ENCODE data around the gene NPIPB5. TPM values are rescaled to one million over a fixed set of nuclear protein-coding genes. Genes with fewer than 3 reads are reported as not detected.
"Not testable (repeated sequence)": the region's sequence is repeated elsewhere in the genome, so short reads cannot be mapped to it uniquely, and the experiment has no call there.

Gene NPIPB5
- total RNA-seq, 1 experiment from 2014 or later: 208 TPM

- H3K36me3 Mint-ChIP-seq (ENCODE audit: insufficient read depth, unreplicated experiment); H3K4me1 Mint-ChIP-seq (ENCODE audit: low read depth, unreplicated experiment); H3K36me3 ChIP-seq (ENCODE audit: control insufficient read depth, insufficient read depth, low read length); CTCF ChIA-PET; H3K9me3 Mint-ChIP-seq (ENCODE audit: unreplicated experiment); H3K4me1 ChIP-seq; H3K27me3 ChIP-seq (replicated peaks; ENCODE audit: control insufficient read depth, insufficient read depth, low read length); POLR2A ChIA-PET; H3K4me3 Mint-ChIP-seq (ENCODE audit: unreplicated experiment); DNase-seq; H3K4me3 ChIP-seq (ENCODE audit: low read depth, low read length); BruUV-seq (replicated peaks); H3K27ac Mint-ChIP-seq (ENCODE audit: unreplicated experiment); H3K27me3 Mint-ChIP-seq (ENCODE audit: insufficient read depth, unreplicated experiment); intact Hi-C loops (cut with micrococcal nuclease; ENCODE audit: unreplicated experiment); H3K9me3 ChIP-seq: not testable (repeated sequence)
Measured at GRCh38 chr16:22551143-22551542, 40.5 kb downstream of the NPIPB5 start.

- not testable (repeated sequence) for H3K4me3 Mint-ChIP-seq (ENCODE audit: unreplicated experiment)
Measured at GRCh38 chr16:22551651-22552050, 41.0 kb downstream of the NPIPB5 start.

GRCh38 chr16:22556759-22557158 lies 46.1 kb downstream of the NPIPB5 start:
- H3K4me1 Mint-ChIP-seq (ENCODE audit: low read depth, unreplicated experiment); POLR2A ChIA-PET; DNase-seq; H3K27me3 ChIP-seq (replicated peaks; ENCODE audit: control insufficient read depth, insufficient read depth, low read length); intact Hi-C loops (cut with micrococcal nuclease; ENCODE audit: unreplicated experiment); CTCF ChIA-PET; BruUV-seq (replicated peaks); H3K4me3 Mint-ChIP-seq (ENCODE audit: unreplicated experiment); H3K4me1 ChIP-seq; H3K36me3 ChIP-seq (ENCODE audit: control insufficient read depth, insufficient read depth, low read length); H3K9me3 Mint-ChIP-seq (ENCODE audit: unreplicated experiment); H3K36me3 Mint-ChIP-seq (ENCODE audit: insufficient read depth, unreplicated experiment); H3K4me3 ChIP-seq (ENCODE audit: low read depth, low read length); H3K27ac Mint-ChIP-seq (ENCODE audit: unreplicated experiment); H3K9me3 ChIP-seq; H3K27me3 Mint-ChIP-seq (ENCODE audit: insufficient read depth, unreplicated experiment): not testable (repeated sequence)

More at GRCh38 chr16:22551651-22552050, 41.0 kb downstream of the NPIPB5 start:
- H3K36me3 Mint-ChIP-seq (ENCODE audit: insufficient read depth, unreplicated experiment); H3K36me3 ChIP-seq (ENCODE audit: control insufficient read depth, insufficient read depth, low read length); BruUV-seq (replicated peaks); H3K9me3 ChIP-seq; H3K27me3 Mint-ChIP-seq (ENCODE audit: insufficient read depth, unreplicated experiment); H3K27me3 ChIP-seq (replicated peaks; ENCODE audit: control insufficient read depth, insufficient read depth, low read length); H3K4me1 Mint-ChIP-seq (ENCODE audit: low read depth, unreplicated experiment); POLR2A ChIA-PET; H3K9me3 Mint-ChIP-seq (ENCODE audit: unreplicated experiment); H3K4me3 ChIP-seq (ENCODE audit: low read depth, low read length); CTCF ChIA-PET; H3K4me1 ChIP-seq; intact Hi-C loops (cut with micrococcal nuclease; ENCODE audit: unreplicated experiment); DNase-seq; H3K27ac Mint-ChIP-seq (ENCODE audit: unreplicated experiment): not testable (repeated sequence)

Other genes starting within 250 kb of the NPIPB5 start
- gene POLR3E, start 213.5 kb upstream of the NPIPB5 start, total RNA-seq (2022): 68.7 and 70.8 TPM in 2 replicates
- 24.3 and 31.0 TPM in 2 replicates for gene CDR2, start 136.3 kb upstream of the NPIPB5 start, total RNA-seq (2022)